Mononuclear cell (primary cell): Measurements from ENCODE around the gene SPAG5. TPM values are rescaled to one million over a fixed set of nuclear protein-coding genes. Genes with fewer than 3 reads are reported as not detected.
A peak's percentile ranks its signal among the peaks of the same experiment; 100 is the strongest.
"Not testable (repeated sequence)": the region's sequence is repeated elsewhere in the genome, so short reads cannot be mapped to it uniquely, and the experiment has no call there.

Experiments
- H3K27me3 ChIP-seq: 2 replicates; pipeline ENCODE4 v1.6.0; 2011; ENCODE audit warnings: low read length, control low read depth; ENCODE audit not compliant: insufficient read depth
- H3K4me1 ChIP-seq: 2 replicates; pipeline ENCODE4 v1.5.1; 2011; ENCODE audit warnings: mild to moderate bottlenecking, low read length, control low read depth; ENCODE audit not compliant: insufficient read depth
- H3K4me3 ChIP-seq: 2 replicates; pipeline ENCODE4 v1.5.1; 2011; ENCODE audit warnings: mild to moderate bottlenecking, low read length, moderate library complexity
- H3K9me3 ChIP-seq: 2 replicates; pipeline ENCODE4 v1.5.1; 2011; ENCODE audit warnings: low read depth, mild to moderate bottlenecking, control low read depth, low read length
- total RNA-seq: library from RNA; depleted of rRNA; stranded (reverse); fragments of >200 nt; gene quantifications from one replicate; pipeline ENCODE4 v1.2.3, GENCODE V29; 2012

SPAG5 gene
- total RNA-seq, 1 donor: 9.6 TPM

DNA sequence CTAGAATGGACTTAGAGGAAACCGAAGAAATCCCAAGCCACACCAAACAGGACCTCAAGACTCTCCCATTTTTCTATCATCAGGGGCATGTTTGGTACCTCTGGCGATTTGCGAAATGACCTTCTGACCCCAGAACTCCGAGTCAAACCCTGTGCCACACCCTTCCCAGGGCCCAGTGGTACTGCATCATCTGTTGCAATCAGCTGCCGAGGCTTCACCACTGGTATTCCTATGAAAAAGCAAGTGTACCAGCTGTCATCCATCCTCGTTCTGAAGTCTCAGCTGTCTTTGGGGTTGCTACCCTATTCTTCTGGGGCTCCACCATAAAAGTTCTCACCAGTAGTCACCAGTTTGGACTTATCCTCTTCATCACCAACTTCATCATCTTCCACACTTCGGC, 17.5 kb upstream of the SPAG5 start:
- peaks cover 5% of the 10 kb centered on the region for H3K4me1 ChIP-seq
- H3K9me3 ChIP-seq: no peaks in the 10 kb centered on the region
- H3K4me3 ChIP-seq: no peak overlapping the region
- no peaks in the 10 kb centered on the region for H3K27me3 ChIP-seq

DNA sequence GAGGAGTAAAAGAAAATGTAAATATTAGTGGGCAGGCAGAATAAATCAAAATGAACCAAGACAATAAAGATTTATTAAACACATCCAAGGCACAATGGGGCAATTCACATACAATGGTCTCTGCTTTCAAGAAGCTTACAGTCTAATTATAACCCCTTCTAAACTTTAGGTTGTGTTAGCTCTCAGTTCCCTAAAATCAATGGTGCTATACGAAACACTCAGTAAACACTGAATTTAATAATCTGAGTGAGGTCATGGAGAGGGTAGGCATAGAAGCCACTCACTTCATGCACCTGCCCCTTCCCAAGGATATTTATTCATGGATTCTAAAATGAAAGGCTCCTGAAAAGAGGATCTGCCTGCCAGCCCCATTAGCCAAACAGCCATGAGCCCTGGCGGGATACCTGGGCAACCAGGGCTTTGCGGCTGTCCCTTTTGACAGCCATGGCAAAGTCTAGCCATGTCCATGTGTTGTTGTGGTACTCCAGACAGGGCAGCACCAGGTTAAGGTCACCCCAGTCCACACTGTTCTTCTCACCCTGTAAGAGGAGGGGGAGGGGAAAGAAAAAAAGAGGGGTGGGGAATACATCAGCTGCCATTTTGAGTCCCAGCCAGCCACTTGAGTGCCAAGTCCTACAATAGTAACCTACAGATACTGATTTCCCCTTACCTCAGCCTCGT, 16.6 kb upstream of the SPAG5 start:
- H3K4me1 ChIP-seq: peaks cover 5% of the 10 kb centered on the region
- H3K4me3 ChIP-seq: no peak overlapping the region
- no peaks in the 10 kb centered on the region for H3K27me3 ChIP-seq
- H3K9me3 ChIP-seq: no peaks in the 10 kb centered on the region

DNA sequence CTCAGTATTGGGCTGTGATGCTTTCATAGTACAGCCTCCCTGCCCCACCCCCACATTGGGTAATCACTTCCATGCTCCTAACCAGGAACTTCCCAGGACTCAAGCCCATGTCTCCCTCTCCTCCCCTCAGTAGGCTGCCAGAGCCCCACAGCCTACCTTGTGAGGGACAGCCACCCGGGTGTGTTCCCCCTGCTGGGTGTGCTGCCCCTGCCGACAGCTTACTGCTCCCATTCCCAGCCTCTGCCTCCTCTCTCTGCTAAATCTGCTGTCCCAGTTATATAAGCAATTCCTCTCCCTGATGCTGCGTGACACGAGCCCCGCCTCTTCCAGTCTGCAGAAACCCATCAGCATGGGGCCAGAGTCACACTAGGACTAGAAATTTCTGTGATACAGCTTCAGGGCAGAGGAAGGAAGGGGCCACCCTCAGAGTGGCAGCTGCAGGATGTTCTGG, 15.1 kb upstream of the SPAG5 start, which contains the start of gene RSKR:
Gene RSKR, minus strand, starts transcription at position 255 of the 451 bp plus-strand sequence. Its CDS starts 24 bp downstream, at position 231.
- Histone ChIP-seq H3K4me1 (peaks cover 5% of the 10 kb centered on the region), H3K27me3 (no peaks in the 10 kb centered on the region), H3K9me3 (no peaks in the 10 kb centered on the region), H3K4me3 (no peak within 1 kb of the TSS)

DNA sequence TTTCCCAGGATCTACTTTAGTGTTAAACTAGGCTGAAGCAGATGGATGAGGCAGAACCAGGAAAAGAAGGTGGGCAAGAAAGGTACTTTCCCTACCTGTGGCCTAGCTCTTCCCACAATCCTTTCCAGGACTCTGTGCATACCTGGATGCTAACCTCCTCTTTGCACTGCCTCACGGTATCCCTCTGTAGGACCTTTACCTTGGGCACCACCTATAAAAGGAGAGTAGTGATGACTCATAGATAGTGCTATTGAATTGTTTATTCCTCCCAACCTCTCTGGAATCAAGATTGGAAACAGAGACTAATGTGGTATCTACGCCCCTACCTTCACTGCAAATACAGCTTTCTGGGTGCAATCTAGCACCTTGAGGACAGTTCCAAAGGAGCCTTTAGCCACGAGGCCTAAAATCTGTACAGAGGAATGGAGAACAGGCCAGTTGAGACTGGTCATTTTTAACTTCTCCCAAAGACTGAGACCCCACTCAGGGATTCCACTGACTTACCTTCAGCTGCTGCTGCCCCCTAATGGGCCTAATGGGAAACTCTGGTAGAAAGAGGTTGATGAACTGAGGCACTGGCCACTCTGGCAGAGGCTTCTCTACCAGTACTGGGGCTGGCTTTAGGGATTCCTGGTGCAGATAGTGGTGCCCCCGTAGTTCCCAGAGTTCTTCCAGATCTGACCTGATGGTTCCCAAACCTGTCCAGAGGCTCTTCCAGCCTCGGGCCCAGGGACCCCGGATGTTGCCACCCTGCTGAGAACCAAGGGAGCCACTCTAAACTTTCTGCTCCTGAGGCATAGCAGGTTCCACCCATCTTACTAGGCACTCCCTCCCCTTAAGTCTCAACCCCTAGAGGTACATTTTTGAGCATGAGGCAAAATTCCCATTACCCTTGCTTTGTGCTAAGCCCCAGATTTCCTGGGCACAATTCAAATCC, 14.4 kb upstream of the SPAG5 start:
- Histone ChIP-seq H3K4me3 (no peak overlapping the region), H3K27me3 (no peaks in the 10 kb centered on the region), H3K4me1 (peaks cover 5% of the 10 kb centered on the region), H3K9me3 (no peaks in the 10 kb centered on the region)

DNA sequence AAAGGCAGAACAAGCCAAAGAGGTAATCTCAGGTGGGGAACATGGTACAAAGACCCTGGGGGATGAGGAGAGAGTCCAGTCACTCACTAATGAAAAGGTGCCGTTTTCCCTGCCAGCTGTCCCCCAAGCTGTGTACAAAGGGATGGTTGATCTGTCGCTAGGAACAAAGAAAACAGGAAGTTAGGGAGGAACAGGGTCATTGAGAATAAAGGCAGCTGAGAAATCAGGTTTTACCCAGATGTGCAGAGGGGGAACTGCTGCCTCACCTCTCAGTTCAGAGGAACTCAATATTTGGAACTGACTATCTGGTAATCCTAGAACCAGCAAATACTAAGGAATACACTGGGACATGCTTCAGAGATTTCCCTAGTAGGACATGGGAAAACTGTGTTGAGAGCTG, 13.7 kb upstream of the SPAG5 start:
- Histone ChIP-seq H3K27me3 (no peaks in the 10 kb centered on the region), H3K9me3 (no peaks in the 10 kb centered on the region), H3K4me3 (no peak overlapping the region), H3K4me1 (peaks cover 5% of the 10 kb centered on the region)

DNA sequence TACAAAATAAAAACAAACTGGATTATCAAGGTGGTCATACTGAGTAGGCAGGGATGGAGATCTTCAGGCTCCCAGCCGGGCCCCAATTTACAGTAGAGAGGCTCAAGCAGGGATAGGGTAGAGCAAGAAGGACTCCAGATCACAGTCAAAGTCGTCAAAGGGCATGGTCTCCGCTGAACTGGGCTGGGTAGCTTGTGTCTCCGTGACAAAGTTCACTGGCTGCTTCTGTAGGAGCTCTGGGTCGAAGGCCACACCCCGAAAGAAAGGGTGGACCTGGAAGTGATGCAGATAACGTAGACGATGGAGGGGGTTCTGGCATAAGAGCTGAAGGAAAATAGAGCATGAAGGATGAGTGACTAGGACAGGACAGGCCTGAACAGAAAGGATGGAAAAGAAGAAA, 11.6 kb upstream of the SPAG5 start:
- H3K4me3 ChIP-seq: no peak overlapping the region
- no peaks in the 10 kb centered on the region for H3K9me3 ChIP-seq
- H3K27me3 ChIP-seq: no peaks in the 10 kb centered on the region
- H3K4me1 ChIP-seq: peaks cover 5% of the 10 kb centered on the region

DNA sequence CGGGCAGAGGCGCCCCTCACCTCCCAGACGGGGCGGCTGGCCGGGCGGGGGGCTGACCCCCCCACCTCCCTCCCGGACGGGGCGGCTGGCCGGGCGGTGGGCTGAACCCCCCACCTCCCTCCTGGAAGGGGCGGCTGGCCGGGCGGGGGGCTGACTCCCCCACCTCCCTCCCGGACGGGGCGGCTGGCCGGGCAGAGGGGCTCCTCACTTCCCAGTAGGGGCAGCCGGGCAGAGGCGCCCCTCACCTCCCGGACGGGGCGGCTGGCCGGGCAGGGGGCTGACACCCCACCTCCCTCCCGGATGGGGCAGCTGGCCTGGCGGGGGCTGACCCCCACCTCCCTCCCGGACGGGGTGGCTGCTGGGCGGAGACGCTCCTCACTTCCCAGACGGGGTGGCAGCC, 5.2 kb upstream of the SPAG5 start:
- not testable (repeated sequence) for H3K4me3 ChIP-seq, H3K4me1 ChIP-seq, H3K27me3 ChIP-seq, H3K9me3 ChIP-seq

DNA sequence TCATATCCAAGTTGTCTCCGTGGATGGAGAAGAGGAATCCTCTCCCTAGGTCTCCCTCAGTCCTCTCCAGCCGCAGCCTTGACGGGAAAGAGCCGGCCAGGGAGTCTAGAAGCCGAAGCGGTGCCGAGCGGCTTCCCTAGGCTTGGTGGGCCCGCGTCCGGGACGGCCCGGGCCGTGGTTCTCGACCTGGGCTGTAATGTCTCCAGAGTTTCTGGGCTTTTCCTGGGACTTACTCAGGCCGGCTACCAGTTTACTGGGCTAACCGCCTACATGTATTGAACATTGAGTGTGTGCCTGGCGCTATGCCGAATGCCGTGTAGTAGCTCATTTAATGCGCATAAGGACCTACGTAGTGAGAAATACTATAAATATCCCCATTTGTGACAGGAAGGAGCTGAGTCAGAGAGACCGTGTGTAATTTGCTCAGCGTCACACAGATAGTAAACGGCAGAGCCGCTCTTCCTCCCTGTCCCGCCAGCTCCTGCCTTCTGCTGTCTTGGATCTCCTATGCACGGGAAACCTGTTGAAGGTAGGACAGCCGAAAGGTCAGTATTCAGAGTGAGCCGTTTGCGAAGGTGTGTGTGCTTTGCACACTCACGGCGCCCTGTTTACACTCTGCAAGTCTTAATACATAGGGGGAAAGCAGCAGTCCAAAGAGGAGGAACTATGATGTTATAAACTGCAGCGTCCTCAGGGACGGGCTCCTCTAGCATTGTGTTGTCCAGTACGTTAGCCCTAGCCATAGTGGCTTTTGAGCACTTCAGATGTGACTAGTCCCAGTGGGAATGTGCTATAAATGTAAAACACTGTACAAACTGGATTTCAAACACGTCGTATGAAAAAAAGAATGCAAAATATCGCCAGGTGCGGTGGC, 723 bp upstream of the SPAG5 start:
- H3K4me3 ChIP-seq: peak overlapping the region; percentile 64
- peaks cover 21% of the 10 kb centered on the region for H3K4me1 ChIP-seq
- no peaks in the 10 kb centered on the region for H3K27me3 ChIP-seq
- no peaks in the 10 kb centered on the region for H3K9me3 ChIP-seq

DNA sequence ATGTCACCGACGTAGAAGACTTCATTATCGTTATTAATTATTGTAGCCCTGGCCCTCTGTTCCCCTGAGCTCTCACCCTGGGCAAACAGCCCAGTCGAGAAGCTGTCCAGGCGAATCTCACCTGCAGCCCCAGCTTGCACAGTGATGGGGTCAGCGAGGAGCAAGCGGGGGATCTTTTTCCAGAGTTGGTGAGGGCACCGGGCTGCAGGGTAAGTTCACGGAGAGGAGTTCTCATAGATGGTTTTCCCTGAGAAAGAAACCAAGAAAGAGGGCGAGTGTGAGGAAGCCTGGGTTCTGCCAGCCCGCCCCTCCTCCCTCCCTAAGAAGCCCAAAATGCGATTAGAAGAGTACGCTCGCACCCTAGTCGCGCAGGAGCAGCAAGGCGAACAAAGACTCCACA, 436 bp downstream of the SPAG5 start:
- Histone ChIP-seq H3K27me3 (no peaks in the 10 kb centered on the region), H3K9me3 (no peaks in the 10 kb centered on the region), H3K4me3 (peak overlapping the region; percentile 64), H3K4me1 (peaks cover 21% of the 10 kb centered on the region)

DNA sequence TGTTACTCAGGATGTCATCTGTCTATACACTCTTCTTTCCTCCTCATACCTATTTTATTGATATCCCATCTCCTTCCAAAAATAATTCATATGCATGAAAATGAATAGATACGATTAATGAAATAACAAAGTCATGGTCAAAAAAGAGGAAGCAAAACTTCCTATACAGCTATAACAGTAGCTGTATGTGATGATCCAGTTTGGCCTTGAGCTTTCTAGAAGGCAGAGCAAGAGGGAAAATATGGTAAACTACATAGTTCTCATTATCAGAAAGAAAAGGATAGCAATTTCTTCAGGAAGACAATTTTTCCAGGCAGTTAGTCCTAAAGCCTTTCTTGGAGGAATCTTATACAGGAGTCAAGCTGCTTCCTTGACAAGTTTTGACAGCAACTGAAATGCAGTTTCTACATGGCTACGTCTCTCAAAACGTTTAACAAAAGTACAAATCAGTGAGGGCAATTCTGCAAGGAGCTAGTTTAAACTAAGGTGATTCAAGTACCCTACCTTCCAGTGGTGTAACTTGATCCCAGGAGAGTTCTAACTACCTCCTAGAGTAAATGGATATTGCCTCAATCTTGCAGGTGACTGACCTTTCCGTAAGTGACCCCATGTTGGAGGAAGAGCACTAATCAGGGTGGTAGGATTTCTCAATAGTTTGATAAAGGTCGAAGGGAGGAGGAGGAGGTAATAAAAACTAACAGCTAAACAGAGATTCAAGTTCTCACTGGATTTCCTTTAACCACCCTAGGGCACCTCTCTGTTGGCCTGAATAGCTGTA, 1.0 kb downstream of the SPAG5 start:
- Histone ChIP-seq H3K27me3 (no peaks in the 10 kb centered on the region), H3K9me3 (no peaks in the 10 kb centered on the region), H3K4me3 (no peak overlapping the region), H3K4me1 (peaks cover 21% of the 10 kb centered on the region)

DNA sequence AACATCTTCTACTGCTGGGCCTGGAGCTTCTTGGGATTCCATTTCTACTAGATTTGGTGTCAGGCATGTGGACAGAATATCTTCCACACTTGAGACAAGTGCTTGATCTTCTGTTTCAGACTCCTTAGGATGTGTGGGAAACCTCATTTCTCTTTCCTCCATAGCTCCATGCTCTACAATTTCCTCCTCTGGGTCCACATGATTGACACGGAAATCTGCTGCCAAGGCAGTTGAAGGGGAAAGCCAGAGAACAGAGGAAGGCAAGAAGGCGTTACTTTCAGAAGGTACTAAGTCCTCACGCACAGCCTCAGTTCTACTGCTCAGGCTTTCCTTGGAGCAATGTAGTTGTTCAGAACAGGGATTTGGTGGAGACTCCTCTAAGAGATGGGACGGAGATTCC, 6.6 kb downstream of the SPAG5 start:
- H3K4me1 ChIP-seq: no peaks in the 10 kb centered on the region
- no peaks in the 10 kb centered on the region for H3K9me3 ChIP-seq
- no peak overlapping the region for H3K4me3 ChIP-seq
- no peaks in the 10 kb centered on the region for H3K27me3 ChIP-seq

DNA sequence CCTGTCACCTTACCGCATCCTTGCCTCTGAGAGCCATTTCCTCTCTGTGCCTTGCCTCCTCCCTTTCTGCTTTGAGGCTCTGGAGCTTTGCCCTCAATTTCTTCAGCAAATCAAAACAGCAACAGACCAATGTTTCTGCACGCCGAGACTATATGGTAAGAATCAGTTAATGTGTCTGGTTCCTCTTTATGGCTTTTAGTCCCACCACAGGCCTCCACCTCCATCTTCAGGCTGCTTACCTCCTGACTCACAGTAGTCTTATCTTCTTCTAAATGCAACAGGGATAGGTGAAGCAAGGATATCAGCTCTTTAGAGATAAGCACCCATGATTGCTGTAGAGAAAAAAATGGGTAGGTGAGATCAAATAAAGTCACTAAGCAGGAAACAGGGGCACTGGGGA, 13.0 kb downstream of the SPAG5 start:
- H3K27me3 ChIP-seq: no peaks in the 10 kb centered on the region
- no peaks in the 10 kb centered on the region for H3K4me1 ChIP-seq
- no peak overlapping the region for H3K4me3 ChIP-seq
- H3K9me3 ChIP-seq: no peaks in the 10 kb centered on the region

DNA sequence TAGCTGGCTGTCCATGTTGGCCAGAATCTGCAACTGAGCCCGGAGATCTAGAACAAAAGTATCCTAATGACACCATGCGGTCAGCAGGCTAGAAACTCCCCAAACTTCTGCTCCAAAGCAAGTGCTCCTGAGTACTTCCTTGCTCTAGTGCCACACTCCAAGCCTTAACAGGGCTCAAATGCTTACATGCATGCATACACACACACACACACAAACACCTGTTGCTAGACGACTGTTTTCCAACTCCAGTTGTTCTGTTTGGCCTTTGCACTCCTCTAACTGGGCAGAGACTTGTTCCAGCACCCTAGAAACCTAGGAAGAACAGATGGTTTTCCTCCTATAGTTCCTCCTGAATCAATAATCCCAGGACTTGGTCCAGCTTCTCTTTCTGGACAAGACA, 14.4 kb downstream of the SPAG5 start:
- Histone ChIP-seq H3K27me3 (no peaks in the 10 kb centered on the region), H3K4me3 (no peak overlapping the region), H3K9me3 (no peaks in the 10 kb centered on the region), H3K4me1 (no peaks in the 10 kb centered on the region)

DNA sequence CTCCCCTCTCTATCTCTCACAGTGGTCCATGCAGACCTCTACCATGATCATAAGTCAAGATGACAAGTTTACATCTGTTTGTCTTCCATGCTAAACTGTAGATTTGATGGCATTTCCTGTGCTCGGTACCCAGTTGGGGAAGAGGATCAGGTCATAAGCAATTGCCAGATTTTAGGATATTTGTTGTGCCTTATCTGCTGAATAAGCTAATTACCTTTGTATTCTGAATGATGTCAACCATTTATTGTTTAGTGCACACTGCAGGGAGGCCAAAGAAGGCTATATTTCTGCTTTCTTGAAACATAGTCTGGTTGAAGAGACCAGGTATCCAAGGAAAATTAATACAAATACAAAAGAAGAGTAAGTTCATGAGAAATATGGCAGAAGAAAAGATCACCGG, 16.3 kb downstream of the SPAG5 start:
- Histone ChIP-seq H3K4me3 (no peak overlapping the region), H3K9me3 (no peaks in the 10 kb centered on the region), H3K4me1 (no peaks in the 10 kb centered on the region), H3K27me3 (no peaks in the 10 kb centered on the region)
